Measurements from ENCODE around the gene ZNHIT2.
A peak's percentile ranks its signal among the peaks of the same experiment; 100 is the strongest.

Gene ZNHIT2

GRCh38 chr11:65134240-65134951 is 16.9 kb upstream of the ZNHIT2 start, which contains the start of gene SYVN1:
TSS of gene SYVN1 (minus strand) at chr11:65134519. CDS start at chr11:65133601, 918 bp downstream.
- DNase-seq (ENCODE audit: low spot score) = peak; percentile 90

- DNase-seq (ENCODE audit: low spot score) = no peak
Observed at GRCh38 chr11:65133724-65134123, 16.2 kb upstream of the ZNHIT2 start.

DNA sequence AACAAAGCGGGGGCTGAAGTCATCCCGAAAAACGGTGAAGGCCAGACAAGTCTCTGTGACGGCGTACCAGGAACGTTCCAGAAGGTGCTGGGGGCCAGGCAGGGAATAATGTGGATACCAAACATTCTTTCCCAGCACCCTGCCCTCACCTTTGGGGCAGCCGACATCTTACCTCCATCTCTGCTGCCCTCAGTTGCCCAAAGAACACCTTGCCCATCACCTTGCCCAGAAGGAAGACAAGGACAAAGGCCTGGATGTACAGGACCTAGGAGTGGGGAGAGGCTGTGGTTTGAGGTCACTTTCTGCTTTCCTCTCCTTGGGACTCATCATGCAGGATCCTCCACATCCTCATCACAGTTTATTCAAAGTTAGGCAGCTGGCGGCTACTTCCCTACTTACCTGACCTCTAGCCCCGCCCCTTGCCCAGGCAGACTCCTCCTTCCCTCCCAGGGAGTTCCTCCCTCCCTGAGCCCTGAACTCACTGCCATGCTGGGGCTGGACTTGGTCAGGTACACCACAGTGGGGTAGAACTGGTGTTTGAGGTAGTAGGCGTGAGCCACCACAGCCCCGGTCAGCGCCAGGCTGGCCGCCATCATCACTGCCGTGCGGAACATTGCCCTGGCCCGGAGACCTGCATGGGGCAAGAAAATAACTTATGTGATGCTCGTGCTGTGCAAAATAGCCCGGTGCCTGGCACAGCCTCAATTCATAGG is 15.6 kb upstream of the ZNHIT2 start:
- peak; percentile 73 for DNase-seq (ENCODE audit: low spot score)

- DNase-seq (ENCODE audit: low spot score) = no peak
Observed at GRCh38 chr11:65132238-65132987, 14.9 kb upstream of the ZNHIT2 start.

DNA sequence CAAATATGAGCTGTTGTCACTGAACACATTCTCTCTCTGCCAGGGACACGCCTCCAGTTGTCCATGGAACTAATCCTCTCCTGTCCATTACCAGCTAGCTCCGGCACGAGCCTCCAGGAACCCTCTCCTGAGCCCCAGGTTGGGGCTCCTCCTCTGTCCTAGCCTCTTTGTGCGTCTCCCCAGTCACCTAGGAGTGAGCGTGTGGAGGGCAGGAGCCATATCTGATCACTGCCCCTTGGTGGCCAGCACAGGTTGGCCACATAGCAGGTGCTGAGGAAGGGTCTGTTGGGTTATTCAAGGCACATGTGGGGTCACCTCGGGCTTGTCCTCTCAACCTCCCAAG is 14.4 kb upstream of the ZNHIT2 start:
- DNase-seq (ENCODE audit: low spot score) = no peak

DNA sequence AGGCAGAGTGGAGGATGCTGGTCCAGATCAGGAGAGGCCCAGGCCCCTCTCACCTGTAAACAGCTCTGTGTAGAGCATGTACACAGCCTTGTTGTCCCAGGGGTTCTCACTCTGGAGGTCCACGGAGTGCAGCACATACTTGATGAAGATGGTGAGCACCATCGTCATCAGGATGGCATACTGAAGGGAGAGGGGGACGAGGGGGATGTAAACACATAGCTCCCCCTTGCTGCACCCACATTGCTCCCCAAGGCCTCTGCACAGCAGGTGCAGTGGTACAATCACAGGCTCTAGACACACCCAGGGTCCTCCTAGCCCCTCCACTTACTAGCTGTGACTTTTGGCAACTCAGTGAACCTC is 13.9 kb upstream of the ZNHIT2 start:
- DNase-seq (ENCODE audit: low spot score) = no peak

GRCh38 chr11:65130631-65131416 is 13.3 kb upstream of the ZNHIT2 start:
- no peak for DNase-seq (ENCODE audit: low spot score)

DNA sequence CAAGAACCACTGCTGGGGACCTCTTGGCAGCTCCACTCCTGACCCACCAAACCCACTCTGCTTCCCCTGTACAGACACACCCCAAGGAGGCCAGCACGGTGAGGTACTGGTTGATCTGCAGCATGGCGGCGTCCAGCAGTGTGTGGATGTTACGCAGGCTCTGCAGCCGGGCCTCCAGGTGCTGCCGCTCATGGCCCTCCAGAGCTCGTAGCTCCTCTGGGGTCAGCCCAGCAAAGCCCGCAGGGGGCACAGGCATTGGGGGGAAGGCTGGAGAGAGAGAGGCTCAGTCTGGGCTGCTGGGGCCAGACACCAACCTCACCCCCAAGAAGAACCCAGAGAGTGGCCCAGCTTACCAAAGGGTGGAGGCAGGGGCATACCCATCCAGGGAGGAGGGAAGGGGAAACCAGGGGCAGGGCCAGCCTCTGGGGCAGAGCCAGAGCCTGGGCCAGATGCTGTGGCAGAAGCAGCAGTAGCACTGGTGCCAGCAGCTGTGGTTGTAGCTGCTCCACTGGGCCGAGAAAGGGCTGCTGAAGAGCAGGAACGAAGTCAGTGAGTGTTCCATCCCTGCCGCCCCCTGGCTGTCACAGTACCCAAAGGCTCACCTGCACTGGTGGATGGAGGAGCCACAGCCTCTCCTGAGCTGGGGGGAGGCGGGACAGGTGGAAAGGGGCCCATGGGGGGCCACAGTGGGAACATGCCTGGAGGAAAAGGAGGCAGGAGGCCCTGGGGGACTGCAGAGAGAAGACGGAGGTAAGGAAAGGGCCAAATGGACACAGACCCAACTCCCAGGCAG is 12.3 kb upstream of the ZNHIT2 start:
- no peak for DNase-seq (ENCODE audit: low spot score)

- no peak for DNase-seq (ENCODE audit: low spot score)
Observed at GRCh38 chr11:65128182-65129145, 11.0 kb upstream of the ZNHIT2 start.

DNA sequence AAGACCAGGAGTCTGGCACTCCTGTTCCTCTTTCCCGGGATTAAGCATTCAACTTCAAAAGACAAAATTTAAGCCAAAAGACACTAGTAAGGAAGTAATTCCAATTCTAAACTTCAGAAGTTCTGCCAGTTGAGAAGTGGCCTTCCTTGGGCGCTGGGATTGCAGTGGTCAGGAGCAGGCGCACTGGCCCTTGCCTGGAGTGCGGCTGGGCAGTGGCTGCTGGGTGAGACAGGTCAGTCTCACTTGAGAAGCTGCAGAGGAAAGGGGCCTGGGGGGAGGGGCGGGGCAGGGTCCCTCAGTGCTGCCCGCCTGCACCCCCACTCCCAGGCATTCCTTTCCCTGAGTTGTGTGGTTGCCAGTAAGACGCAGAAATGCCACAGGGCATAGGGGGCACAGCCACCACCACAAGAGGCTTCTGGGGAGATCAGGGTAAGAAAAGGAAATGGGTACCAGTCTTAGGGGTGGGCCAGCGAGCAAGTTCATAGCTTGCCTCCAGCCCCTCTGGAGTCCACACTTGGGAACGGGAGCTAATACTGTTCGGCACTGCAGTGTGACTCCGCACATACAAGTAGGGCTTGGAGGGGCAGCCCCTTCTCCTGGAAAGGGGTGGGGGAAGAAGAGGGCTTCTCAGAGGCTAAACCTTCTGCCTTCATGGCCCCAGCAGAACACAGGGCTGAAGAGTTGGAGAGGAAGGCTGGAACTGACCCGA is 10.1 kb upstream of the ZNHIT2 start:
- DNase-seq (ENCODE audit: low spot score) = no peak

DNA sequence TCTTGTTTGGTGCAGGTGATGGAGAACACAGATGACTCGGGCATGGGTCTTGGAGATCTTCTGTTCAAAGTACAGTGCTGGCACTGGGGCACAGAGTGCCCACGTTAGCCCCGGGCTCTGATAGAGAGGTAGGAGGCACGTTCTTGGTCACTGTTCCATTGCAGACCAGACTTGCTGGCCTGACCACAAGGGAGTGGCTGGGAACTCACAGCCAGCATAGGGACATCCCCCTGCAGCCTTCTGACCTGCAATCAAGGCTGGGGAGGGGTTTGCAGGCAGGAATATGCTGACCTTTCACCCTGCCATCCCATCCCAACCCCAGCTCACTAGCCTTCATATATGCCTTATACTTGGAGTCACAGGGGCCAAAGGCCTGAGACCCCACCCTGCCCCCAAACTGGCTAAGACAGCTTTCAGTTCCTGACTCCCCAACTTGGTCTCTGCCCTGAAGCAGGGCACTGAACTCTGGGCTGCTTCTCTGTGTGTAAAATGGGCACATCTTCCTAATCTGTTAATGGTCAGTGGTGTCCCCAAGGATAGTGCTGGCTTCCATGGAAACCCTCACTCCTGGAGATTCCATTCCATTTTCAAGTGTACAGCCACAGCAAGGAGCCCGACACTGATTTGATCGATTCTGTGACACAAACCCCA is 9.2 kb upstream of the ZNHIT2 start:
- DNase-seq (ENCODE audit: low spot score) = no peak

DNA sequence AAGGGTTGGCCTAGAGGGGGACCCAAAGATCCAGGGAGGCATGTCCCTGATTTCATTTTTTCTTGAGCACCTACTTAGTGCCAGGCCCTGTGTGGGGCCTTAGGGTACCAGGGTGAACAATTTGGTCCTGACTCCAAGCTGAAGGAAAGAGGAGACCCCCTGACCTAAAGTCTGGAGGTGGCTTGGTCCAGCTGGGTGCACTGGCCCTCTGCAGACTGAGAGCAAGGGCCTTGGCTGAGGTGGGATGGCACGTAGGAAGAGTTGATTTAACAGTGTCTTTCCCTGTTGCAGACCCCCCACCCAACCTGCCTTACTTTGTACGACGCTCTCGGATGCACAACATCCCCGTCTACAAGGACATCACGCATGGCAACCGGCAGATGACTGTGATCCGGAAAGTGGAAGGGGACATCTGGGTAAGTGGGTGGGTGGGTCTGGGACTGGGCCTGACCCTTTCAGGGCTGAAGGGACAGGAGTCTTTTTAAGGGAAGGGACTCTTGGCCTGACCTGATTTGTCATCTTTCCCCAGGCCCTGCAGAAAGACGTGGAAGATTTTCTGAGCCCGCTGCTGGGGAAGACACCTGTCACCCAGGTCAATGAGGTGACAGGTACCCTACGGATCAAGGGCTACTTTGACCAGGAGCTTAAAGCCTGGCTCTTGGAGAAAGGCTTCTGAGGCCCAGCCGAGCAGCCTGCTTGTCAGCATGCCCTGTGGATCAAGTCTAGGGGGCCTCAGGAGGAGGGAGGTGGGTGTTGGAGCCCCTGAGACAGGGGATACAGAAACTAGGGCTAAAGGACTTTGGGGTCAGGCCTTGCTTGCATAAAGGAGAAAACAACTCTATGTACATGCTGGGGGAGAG is 7.9 kb upstream of the ZNHIT2 start:
- DNase-seq (ENCODE audit: low spot score) = no peak

DNA sequence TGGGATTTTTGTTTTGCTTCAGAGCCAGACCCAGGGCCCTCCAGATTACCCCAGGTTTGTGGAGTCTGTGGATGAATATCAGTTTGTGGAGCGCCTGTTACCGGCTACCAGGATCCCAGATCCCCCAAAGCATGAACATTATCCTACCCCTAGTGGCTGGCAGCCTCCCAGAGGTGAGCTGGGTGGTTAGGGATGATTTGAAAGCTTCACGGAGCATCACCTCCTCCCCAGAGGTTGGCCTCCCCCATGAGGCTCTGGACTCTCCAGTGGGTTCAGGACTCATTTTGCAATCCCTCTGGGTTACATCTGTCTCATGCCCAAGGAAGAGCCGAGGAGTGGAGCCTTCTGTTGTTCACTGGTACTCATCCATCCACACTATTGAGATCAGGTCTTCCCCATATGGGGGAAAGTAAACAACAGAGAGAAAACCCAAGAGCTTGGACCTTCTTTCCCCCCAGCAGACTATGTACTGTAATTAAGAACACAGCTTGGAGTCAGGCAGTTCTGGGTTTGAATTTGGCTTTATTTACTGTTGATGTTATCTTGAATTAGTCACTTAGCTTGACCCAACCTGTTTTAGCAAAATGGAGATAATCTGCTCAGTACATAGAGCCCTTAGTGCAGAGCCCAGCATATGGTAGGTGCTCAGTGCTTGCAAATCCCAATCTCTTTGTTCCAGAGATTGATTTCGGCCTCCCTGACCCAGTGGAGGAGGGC is 7.1 kb upstream of the ZNHIT2 start:
- no peak for DNase-seq (ENCODE audit: low spot score)

GRCh38 chr11:65121865-65122696 is 4.6 kb upstream of the ZNHIT2 start, which contains the start of the genes FAU and MRPL49:
TSS of gene FAU (minus strand) at chr11:65122134. CDS start at chr11:65121813, 321 bp downstream.
TSS of gene MRPL49 (plus strand) at chr11:65122321. CDS start at chr11:65122347, 26 bp downstream.
- DNase-seq (ENCODE audit: low spot score) = peak; percentile 100

GRCh38 chr11:65121447-65121864 is 4.0 kb upstream of the ZNHIT2 start:
- DNase-seq (ENCODE audit: low spot score) = no peak

DNA sequence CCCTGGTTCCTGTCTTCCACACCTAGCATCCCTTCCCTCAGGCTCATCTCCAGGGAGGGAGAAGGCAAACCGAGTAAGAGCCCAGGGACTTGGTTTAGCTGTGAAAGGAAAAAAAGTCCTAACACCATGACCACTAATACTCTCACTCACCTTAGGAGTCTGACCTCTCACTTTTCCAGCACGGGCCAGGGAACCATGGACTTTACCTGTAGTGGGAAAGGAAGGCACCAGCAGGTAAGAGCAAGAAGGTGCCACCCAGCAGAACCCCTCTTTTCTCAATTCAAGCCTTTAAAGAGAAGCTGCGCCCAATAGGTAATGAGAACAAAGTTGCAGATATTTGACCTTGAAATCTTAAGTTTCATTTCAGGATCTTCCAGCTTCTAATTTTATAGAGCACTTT is 3.3 kb upstream of the ZNHIT2 start:
- DNase-seq (ENCODE audit: low spot score) = no peak
